DND-41 (cell line): ENCODE data around the gene CSNK1A1.
"Not testable (repeated sequence)": the region's sequence is repeated elsewhere in the genome, so short reads cannot be mapped to it uniquely, and the experiment has no call there.

ENCODE experiments used
- ATAC-seq: fragments of 200-7000 bp; cut with Tn5 transposase; 3 replicates; pipeline ENCODE4 v1.9.1; 2021; ENCODE audit warnings: low read depth; ENCODE audit not compliant: insufficient read depth
- DNase-seq: peaks from one replicate; pipeline ENCODE4 v3.0.0-alpha.2; 2020
- H2AFZ ChIP-seq: 2 replicates; pipeline ENCODE4 v1.6.0; 2012; ENCODE audit warnings: low read depth, low read length
- H3K27ac ChIP-seq: 2 replicates; pipeline ENCODE4 v1.5.1; 2012; ENCODE audit warnings: low read length, inconsistent platforms
- H3K27me3 ChIP-seq: fragments of 200-600 bp; sonication (generic); 2 replicates; pipeline ENCODE4 v1.6.0; 2012; ENCODE audit warnings: low read length, mild to moderate bottlenecking, inconsistent platforms; ENCODE audit not compliant: insufficient read depth, poor library complexity
- H3K36me3 ChIP-seq: 2 replicates; pipeline ENCODE4 v1.5.1; 2012; ENCODE audit warnings: low read length, inconsistent platforms; ENCODE audit not compliant: insufficient read depth
- H3K4me1 ChIP-seq: 2 replicates; pipeline ENCODE4 v1.5.1; 2012; ENCODE audit warnings: mild to moderate bottlenecking, low read length; ENCODE audit not compliant: insufficient read depth
- H3K4me2 ChIP-seq: 2 replicates; pipeline ENCODE4 v1.6.0; 2012; ENCODE audit warnings: mild to moderate bottlenecking, moderate library complexity, low read length, inconsistent platforms; ENCODE audit not compliant: insufficient read depth
- H3K4me3 ChIP-seq, 2 experiments: fragments of 200-600 bp in 1 of 2; shearing (Covaris generic) in 1 of 2; 2 replicates each; pipeline ENCODE4 v1.5.1; 2012 to 2016; ENCODE audit warnings: inconsistent platforms in 2 of 2, low read length in 2 of 2, mild to moderate bottlenecking in 2 of 2, low read depth in 1 of 2, moderate library complexity in 1 of 2
- H3K79me2 ChIP-seq: 2 replicates; pipeline ENCODE4 v1.6.0; 2012; ENCODE audit warnings: low read length, inconsistent platforms; ENCODE audit not compliant: insufficient read depth
- H3K9ac ChIP-seq: 2 replicates; pipeline ENCODE4 v1.6.0; 2012; ENCODE audit warnings: low read depth, mild to moderate bottlenecking, inconsistent platforms, low read length, moderate library complexity
- H3K9me3 ChIP-seq: 2 replicates; pipeline ENCODE4 v1.5.1; 2012; ENCODE audit warnings: low read length, moderate library complexity, mild to moderate bottlenecking, inconsistent platforms; ENCODE audit not compliant: insufficient read depth, severe bottlenecking
- H4K20me1 ChIP-seq: 2 replicates; pipeline ENCODE4 v1.6.0; 2012; ENCODE audit warnings: low read length; ENCODE audit not compliant: insufficient read depth
- EZH2 ChIP-seq: IDR thresholded peaks from 3 replicates; pipeline ENCODE4 v1.6.1; 2012; ENCODE audit warnings: borderline replicate concordance, low read depth, mild to moderate bottlenecking, moderate library complexity, low read length, inconsistent platforms; ENCODE audit not compliant: severe bottlenecking
- TF ChIP-seq, protein P1 (sequence below): IDR thresholded peaks from 2 replicates; pipeline ENCODE4 v1.5.1; 2012; ENCODE audit warnings: borderline replicate concordance, low read length, moderate library complexity, mild to moderate bottlenecking; ENCODE audit not compliant: poor library complexity, severe bottlenecking; ENCODE audit errors: extremely low read depth

Gene CSNK1A1

DNA sequence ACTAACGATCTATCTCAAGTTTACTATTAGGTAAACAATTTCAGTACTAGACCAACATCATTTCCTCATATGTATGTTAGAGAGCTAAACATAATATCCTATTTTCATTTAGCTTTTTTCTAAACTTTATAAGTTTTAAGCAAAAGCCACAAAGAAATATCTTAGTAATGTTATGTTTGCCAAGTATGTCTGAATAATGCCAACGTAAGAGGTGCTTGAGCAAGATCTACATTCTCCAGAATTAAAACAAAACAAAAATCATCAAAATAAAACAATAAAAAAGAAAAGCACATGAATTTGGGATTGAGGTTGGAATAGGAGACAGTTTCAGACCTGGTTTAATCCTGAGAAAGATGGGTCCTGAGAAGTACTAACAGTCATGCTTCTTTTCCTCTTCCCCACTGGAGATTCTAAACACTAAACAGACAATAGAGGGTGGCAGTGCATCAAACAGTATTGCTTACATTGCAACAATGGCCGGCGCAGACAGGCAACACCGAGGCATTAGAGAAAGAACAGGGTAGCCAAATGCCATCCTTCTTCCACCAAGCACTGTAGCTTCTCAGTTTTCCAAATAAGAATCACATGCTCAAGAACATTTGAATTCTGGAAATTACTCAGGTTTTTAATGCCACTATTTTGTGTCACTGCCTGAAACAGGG is 33.6 kb downstream of the CSNK1A1 start:
- Histone ChIP-seq H3K4me2 (no peak overlapping the region), H3K79me2 (peaks cover 99% of the 10 kb centered on the region), H3K4me1 (no peaks in the 10 kb centered on the region), H3K27ac (no peak overlapping the region), H3K9me3 (no peaks in the 10 kb centered on the region), H4K20me1 (peaks cover 65% of the 10 kb centered on the region), H3K9ac (no peak overlapping the region), H3K4me3 (no peak overlapping the region), H2AFZ (no peak overlapping the region), H3K27me3 (no peaks in the 10 kb centered on the region), H3K36me3 (peaks cover 88% of the 10 kb centered on the region)
- DNase-seq (no peak), ATAC-seq (no peak)
- TF ChIP-seq, protein P1, sequence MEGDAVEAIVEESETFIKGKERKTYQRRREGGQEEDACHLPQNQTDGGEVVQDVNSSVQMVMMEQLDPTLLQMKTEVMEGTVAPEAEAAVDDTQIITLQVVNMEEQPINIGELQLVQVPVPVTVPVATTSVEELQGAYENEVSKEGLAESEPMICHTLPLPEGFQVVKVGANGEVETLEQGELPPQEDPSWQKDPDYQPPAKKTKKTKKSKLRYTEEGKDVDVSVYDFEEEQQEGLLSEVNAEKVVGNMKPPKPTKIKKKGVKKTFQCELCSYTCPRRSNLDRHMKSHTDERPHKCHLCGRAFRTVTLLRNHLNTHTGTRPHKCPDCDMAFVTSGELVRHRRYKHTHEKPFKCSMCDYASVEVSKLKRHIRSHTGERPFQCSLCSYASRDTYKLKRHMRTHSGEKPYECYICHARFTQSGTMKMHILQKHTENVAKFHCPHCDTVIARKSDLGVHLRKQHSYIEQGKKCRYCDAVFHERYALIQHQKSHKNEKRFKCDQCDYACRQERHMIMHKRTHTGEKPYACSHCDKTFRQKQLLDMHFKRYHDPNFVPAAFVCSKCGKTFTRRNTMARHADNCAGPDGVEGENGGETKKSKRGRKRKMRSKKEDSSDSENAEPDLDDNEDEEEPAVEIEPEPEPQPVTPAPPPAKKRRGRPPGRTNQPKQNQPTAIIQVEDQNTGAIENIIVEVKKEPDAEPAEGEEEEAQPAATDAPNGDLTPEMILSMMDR: no peak

DNA sequence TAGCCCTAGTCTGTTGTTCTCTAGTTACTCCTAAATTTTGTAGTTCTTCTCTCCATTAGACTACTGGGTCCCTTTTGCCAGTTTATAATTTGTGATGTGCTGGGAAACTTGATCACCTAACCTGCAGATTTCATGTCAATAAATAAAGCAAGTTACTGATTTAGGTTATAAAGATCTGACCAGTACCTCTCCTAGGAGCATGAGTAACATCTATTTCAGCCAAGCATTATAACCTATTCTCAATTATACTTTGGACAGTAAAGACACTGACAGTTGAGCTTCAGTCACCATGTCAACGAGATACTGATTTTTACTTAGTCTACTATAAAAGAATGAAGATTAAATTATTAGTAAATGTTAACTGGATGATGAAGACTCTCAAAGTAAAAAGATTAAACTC is 36.7 kb downstream of the CSNK1A1 start:
- TF ChIP-seq, protein P1: no peak
- TF ChIP-seq EZH2: no peak
- Histone ChIP-seq H2AFZ (no peak overlapping the region), H3K4me3 (no peak overlapping the region), H3K27ac (no peak overlapping the region), H3K4me2 (no peak overlapping the region), H3K4me1 (no peaks in the 10 kb centered on the region), H3K79me2 (peaks cover 91% of the 10 kb centered on the region), H4K20me1 (peaks cover 50% of the 10 kb centered on the region), H3K9ac (no peak overlapping the region), H3K27me3 (no peaks in the 10 kb centered on the region), H3K36me3 (peaks cover 87% of the 10 kb centered on the region), H3K9me3 (no peaks in the 10 kb centered on the region)
- DNase-seq (no peak), ATAC-seq (no peak)

DNA sequence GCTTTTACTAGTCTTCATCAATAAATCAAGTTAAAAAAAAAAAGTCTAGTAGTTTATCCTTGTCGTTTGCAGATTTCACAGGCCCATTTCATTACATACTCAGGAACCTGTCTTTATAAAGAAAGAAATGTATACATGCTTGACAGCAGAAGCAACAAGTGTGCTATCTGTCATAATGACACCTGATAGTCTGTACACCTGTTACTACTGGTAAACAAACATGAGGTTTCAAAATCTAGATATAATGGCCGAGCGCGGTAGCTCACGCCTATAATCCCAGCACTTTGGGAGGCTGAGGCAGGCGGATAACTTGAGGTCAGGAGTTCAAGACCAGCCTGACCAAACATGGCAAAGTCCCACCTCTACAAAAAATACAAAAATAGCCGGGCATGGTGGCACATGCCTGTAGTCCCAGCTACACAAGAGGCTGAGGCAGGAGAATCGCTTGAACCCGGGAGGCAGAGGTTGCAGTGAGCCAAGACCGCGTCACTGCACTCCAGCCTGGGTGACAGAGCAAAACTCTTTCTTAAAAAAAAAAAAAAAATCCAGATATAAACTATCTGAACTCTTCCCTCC is 37.8 kb downstream of the CSNK1A1 start:
- H3K9me3 ChIP-seq, ATAC-seq, H3K9ac ChIP-seq, H3K27ac ChIP-seq, H3K4me3 ChIP-seq, DNase-seq, H3K4me1 ChIP-seq, H2AFZ ChIP-seq, H3K4me2 ChIP-seq, H3K27me3 ChIP-seq: not testable (repeated sequence)
- Histone ChIP-seq H3K79me2 (peaks cover 82% of the 10 kb centered on the region), H4K20me1 (peaks cover 41% of the 10 kb centered on the region), H3K36me3 (peaks cover 89% of the 10 kb centered on the region)

DNA sequence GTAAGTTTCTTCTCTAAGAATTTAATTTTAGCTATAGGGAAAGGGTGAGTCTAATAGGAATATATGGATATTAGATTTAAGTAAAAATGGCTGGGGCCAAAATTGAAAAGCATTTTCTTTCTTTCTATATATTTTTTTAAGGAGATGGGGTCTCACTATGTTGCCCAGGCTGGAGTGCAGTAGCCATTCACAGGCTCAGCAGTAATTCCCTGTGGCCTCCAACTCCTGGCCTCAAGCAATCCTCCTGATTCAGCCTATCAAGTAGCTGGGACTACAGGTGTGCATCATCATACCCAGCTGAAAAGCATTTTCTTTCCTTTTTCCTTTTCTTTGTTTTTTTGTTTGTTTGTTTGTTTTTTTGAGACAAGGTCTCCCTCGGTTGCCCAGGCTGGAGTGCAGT is 41.1 kb downstream of the CSNK1A1 start:
- H3K9ac ChIP-seq: no peak overlapping the region
- no peaks in the 10 kb centered on the region for H3K9me3 ChIP-seq
- no peak for ATAC-seq
- no peaks in the 10 kb centered on the region for H3K4me1 ChIP-seq
- no peak for DNase-seq
- H3K4me3 ChIP-seq: no peak overlapping the region
- H3K4me2 ChIP-seq: no peak overlapping the region
- H3K79me2 ChIP-seq: peaks cover 51% of the 10 kb centered on the region
- no peaks in the 10 kb centered on the region for H3K27me3 ChIP-seq
- peaks cover 92% of the 10 kb centered on the region for H3K36me3 ChIP-seq
- no peak overlapping the region for H2AFZ ChIP-seq
- H3K27ac ChIP-seq: no peak overlapping the region
- H4K20me1 ChIP-seq: peaks cover 16% of the 10 kb centered on the region
- TF ChIP-seq, protein P1: no peak
- TF ChIP-seq EZH2: no peak
